Osteoblast (primary cell): ENCODE data around the gene ZNF652. TPM values are rescaled to one million over a fixed set of nuclear protein-coding genes. Genes with fewer than 3 reads are reported as not detected.

ENCODE experiments used
- DNase-seq: peaks from one replicate; pipeline ENCODE4 v3.0.0; 2011; ENCODE audit warnings: low spot score, mixed read lengths; ENCODE audit not compliant: insufficient read length; ENCODE audit errors: missing footprints
- H2AFZ ChIP-seq: 2 replicates; pipeline ENCODE4 v1.6.0; 2011; ENCODE audit warnings: mild to moderate bottlenecking, low read length
- H3K27ac ChIP-seq: 2 replicates; pipeline ENCODE4 v1.5.1; 2011; ENCODE audit warnings: mild to moderate bottlenecking, low read depth, low read length, moderate library complexity
- H3K27me3 ChIP-seq: 2 replicates; pipeline ENCODE4 v1.6.0; 2012; ENCODE audit warnings: mild to moderate bottlenecking, control low read depth, inconsistent platforms, low read length, moderate library complexity; ENCODE audit not compliant: insufficient read depth
- H3K36me3 ChIP-seq: 2 replicates; pipeline ENCODE4 v1.5.1; 2011; ENCODE audit warnings: mild to moderate bottlenecking, low read length, control low read depth, moderate library complexity; ENCODE audit not compliant: insufficient read depth
- H3K4me1 ChIP-seq: 2 replicates; pipeline ENCODE4 v1.5.1; 2011; ENCODE audit warnings: mild to moderate bottlenecking, low read length, control low read depth, moderate library complexity; ENCODE audit not compliant: insufficient read depth
- H3K4me2 ChIP-seq: 2 replicates; pipeline ENCODE4 v1.6.0; 2011; ENCODE audit warnings: mild to moderate bottlenecking, low read length; ENCODE audit not compliant: insufficient read depth
- H3K4me3 ChIP-seq: fragments of 200-600 bp; sonication (generic); 3 replicates; pipeline ENCODE4 v1.5.1; 2012; ENCODE audit warnings: mild to moderate bottlenecking, low read length, inconsistent platforms; ENCODE audit not compliant: insufficient read depth
- H3K79me2 ChIP-seq: 2 replicates; pipeline ENCODE4 v1.6.0; 2012; ENCODE audit warnings: mild to moderate bottlenecking, low read length, control low read depth, inconsistent platforms; ENCODE audit not compliant: insufficient read depth
- H3K9me3 ChIP-seq: 2 replicates; pipeline ENCODE4 v1.5.1; 2011; ENCODE audit warnings: low read depth, low read length, control low read depth
- H4K20me1 ChIP-seq: 2 replicates; pipeline ENCODE4 v1.6.0; 2012; ENCODE audit warnings: mild to moderate bottlenecking, low read length, control low read depth; ENCODE audit not compliant: insufficient read depth
- total RNA-seq: library from RNA; depleted of rRNA; stranded (reverse); fragments of >200 nt; gene quantifications from 2 replicates; pipeline ENCODE4 v1.2.3, GENCODE V29; 2012
- TF ChIP-seq, protein P1 (sequence below): IDR thresholded peaks from 2 replicates; pipeline ENCODE4 v1.5.1; 2011; ENCODE audit warnings: mild to moderate bottlenecking, low read depth, low read length, moderate library complexity; ENCODE audit errors: extremely low read depth

The ZNF652 gene
- total RNA-seq, 1 donor, result 28.2 TPM

DNA sequence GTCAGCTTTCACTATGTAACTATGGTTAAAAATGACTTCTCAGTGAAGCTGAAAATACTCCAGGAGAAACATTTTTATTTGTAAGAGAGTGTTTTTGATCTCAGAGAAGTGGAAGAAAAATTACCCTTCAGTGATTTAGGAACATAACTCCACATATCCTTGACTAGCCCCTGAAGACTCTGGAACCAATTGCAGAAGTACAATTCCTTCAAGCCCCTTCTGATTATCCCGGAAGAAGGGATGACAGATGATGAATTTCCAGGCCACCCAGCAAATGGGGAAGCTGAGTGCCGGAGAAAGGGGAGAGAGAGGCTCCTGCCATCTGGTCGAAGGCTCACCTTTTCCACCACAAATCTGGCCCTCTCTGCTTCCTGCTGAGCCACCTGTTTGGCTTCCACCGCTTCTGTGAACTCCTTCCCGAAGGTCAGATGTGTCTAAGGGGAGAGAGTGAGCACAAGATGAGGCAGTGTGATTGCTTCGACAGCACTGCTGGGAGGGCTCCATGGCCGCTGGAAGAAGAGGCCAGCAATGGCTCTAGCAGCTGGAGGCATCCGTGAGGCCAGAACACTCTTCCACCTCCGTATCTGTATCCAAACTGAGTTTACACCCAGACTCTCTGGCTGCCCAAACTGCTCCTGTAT is 44.5 kb upstream of the ZNF652 start:
- no peaks in the 10 kb centered on the region for H4K20me1 ChIP-seq
- no peaks in the 10 kb centered on the region for H3K79me2 ChIP-seq
- TF ChIP-seq, protein P1, sequence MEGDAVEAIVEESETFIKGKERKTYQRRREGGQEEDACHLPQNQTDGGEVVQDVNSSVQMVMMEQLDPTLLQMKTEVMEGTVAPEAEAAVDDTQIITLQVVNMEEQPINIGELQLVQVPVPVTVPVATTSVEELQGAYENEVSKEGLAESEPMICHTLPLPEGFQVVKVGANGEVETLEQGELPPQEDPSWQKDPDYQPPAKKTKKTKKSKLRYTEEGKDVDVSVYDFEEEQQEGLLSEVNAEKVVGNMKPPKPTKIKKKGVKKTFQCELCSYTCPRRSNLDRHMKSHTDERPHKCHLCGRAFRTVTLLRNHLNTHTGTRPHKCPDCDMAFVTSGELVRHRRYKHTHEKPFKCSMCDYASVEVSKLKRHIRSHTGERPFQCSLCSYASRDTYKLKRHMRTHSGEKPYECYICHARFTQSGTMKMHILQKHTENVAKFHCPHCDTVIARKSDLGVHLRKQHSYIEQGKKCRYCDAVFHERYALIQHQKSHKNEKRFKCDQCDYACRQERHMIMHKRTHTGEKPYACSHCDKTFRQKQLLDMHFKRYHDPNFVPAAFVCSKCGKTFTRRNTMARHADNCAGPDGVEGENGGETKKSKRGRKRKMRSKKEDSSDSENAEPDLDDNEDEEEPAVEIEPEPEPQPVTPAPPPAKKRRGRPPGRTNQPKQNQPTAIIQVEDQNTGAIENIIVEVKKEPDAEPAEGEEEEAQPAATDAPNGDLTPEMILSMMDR, result no peak
- DNase-seq, result no peak
- no peaks in the 10 kb centered on the region for H3K4me1 ChIP-seq
- H3K36me3 ChIP-seq, result peaks cover 68% of the 10 kb centered on the region
- H3K4me2 ChIP-seq, result no peak overlapping the region
- H3K4me3 ChIP-seq, result no peak overlapping the region
- no peaks in the 10 kb centered on the region for H3K27me3 ChIP-seq
- H3K27ac ChIP-seq, result no peak overlapping the region
- no peak overlapping the region for H2AFZ ChIP-seq
- H3K9me3 ChIP-seq, result no peaks in the 10 kb centered on the region

DNA sequence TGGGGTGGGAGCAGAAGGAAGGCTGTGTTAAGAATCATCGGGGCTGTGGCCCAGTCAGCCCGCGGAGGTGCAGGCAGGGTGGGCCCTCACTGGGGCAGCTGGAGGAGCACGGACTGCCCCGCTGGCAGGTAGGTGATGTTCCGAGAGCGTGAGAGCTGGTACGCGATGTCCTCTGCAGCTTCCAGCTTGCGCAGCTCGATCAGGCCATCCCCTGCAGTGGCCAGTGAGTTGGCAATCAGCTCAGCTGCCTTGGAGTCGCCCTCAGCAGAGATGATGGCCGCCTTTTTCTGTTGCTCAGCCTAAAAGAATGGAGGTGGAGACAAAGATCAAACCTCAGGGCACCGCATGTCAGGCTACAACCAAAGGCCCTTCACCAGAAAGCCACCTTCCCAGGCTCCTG is 42.9 kb upstream of the ZNF652 start:
- Histone ChIP-seq H3K36me3 (peaks cover 55% of the 10 kb centered on the region), H3K4me2 (no peak overlapping the region), H3K79me2 (no peaks in the 10 kb centered on the region), H3K4me1 (no peaks in the 10 kb centered on the region), H3K4me3 (no peak overlapping the region), H3K9me3 (no peaks in the 10 kb centered on the region), H4K20me1 (no peaks in the 10 kb centered on the region), H2AFZ (no peak overlapping the region), H3K27me3 (no peaks in the 10 kb centered on the region), H3K27ac (no peak overlapping the region)
- TF ChIP-seq, protein P1, result no peak
- DNase-seq, result no peak

DNA sequence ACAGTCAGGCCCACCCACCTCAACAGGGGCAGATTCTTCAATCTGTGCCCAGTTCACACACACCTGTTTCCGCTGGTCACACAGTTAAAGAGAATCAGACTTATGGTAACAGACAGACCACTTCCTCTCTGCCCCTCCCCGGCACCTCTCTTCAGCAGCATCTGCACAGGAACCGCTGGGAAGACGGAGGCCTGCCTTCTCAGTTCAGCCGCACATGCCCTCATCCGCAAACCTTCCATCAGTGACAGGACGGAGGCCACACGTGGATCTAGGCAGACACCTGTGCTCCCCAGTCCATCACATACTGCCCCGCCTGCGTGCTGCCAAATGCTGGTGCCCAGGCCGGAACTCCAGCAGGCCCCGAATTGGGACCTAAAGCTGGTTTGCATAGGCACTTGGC is 42.3 kb upstream of the ZNF652 start:
- Histone ChIP-seq H3K4me1 (no peaks in the 10 kb centered on the region), H3K4me2 (no peak overlapping the region), H3K27me3 (no peaks in the 10 kb centered on the region), H3K36me3 (peaks cover 50% of the 10 kb centered on the region), H2AFZ (no peak overlapping the region), H3K4me3 (no peak overlapping the region), H3K79me2 (no peaks in the 10 kb centered on the region), H3K27ac (no peak overlapping the region), H3K9me3 (no peaks in the 10 kb centered on the region), H4K20me1 (no peaks in the 10 kb centered on the region)
- no peak for DNase-seq
- TF ChIP-seq, protein P1, result no peak

DNA sequence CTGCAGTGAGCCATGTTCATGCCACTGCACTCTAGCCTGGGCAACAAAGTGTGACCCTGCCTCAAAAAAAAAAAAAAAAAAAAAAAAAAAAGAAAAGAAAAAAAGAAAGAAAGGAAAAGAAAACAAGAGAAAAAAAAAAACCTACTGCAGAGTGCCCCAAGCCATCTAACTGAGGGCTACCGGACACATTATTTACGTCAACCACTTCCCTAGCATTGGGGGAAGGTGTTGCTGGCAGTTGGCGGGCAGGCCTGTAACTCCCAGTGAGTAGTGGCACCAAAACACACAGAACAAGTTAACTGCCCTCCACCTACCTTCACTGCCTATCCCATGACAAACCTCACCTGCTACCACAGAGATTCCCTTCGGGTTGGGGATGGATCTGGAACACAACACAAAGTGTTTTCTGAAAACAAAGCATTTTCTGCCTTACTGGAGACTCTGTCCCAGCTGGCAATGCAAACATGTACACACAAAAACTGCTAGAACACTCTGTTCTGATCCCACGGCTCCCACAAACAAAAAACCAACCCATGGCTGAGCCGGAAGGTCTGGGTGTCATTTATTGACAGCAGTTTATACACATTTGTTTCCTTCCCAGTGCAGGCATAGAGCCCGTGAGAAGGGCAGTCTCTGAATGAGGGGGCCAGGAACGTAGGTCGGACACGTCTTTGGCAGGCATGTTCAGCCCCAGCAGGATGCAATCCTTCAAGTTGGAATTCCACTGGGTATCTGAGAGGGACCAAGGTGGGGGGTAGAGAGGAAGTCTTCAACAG is 41.7 kb upstream of the ZNF652 start:
- Histone ChIP-seq H3K9me3 (no peaks in the 10 kb centered on the region), H3K27me3 (no peaks in the 10 kb centered on the region), H2AFZ (no peak overlapping the region), H3K36me3 (peaks cover 43% of the 10 kb centered on the region), H3K4me3 (no peak overlapping the region), H4K20me1 (no peaks in the 10 kb centered on the region), H3K4me1 (no peaks in the 10 kb centered on the region), H3K27ac (no peak overlapping the region), H3K4me2 (no peak overlapping the region), H3K79me2 (no peaks in the 10 kb centered on the region)
- DNase-seq, result no peak
- TF ChIP-seq, protein P1, result no peak
